HG03159 (cell line): ENCODE results near the gene CHP2.
"Not testable (repeated sequence)": the region's sequence is repeated elsewhere in the genome, so short reads cannot be mapped to it uniquely, and the experiment has no call there.

Source experiments
- ATAC-seq: cut with Tn5 transposase; IDR thresholded peaks from one replicate; pipeline ENCODE4 v1.9.1; 2021; ENCODE audit warnings: mild to moderate bottlenecking, moderate library complexity; ENCODE audit not compliant: unreplicated experiment

CHP2 gene

GRCh38 chr16:23754594-23755483 lies at the start of gene CHP2:
TSS of gene CHP2 (plus strand) at chr16:23755026. CDS start at chr16:23755050, 24 bp downstream.
- no peak for ATAC-seq

DNA sequence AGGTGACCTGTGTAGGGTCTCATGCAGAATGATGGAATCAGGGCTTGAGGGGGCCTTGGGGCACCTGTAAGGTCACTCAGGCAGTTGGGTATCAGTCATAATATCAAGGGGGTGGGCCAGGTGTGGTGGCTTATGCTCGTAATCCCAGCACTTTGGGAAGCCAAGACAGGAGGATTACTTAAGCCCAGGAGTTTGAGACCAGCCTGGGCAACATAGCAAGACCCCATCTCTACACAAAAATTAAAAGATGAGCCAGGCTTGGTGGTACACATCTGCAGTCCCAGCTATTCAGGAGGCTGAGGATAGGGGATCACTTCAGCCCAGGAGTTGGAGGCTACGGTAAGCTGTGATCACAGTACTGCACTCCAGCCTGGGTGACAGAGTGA lies 49.3 kb upstream of the CHP2 start:
- no peak for ATAC-seq

DNA sequence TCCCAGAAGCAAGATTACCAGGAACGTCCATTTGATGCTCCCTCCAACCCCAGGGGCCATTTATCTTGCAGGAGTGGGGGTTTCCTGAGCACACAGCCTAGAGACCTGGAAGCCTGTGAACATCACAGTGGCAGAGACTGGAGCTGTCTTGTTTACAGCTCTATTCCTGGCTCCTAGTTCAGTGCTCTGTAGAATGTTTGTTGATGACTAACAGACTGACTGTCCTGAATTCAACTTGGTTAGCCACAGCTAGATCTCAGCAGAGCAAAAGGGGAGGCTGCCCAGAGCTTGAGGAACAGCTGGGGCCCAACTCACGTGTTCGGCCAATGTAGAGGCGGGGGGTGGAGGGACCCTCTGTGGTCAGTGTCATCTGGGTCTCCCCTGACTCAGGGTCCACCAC lies 48.4 kb upstream of the CHP2 start:
- no peak for ATAC-seq

DNA sequence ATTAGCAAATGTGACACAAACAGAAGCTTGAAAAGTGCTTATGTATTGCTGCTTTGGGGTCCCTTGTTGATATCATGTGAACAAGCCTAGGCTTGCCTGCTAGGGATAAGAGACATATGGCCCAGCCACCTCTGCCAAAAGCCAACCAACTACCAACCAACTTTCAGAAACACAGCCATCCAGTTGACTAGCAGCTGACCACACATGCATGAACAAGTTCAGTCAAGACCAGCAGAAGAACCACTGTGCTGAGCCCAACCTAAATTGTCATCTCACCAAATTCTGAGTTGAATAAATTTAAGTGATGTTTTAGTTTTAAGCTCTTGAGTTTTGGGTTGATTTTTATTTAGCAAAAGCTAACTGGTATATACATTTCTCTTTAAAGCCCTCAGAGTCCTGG lies 45.3 kb upstream of the CHP2 start:
- ATAC-seq: no peak

DNA sequence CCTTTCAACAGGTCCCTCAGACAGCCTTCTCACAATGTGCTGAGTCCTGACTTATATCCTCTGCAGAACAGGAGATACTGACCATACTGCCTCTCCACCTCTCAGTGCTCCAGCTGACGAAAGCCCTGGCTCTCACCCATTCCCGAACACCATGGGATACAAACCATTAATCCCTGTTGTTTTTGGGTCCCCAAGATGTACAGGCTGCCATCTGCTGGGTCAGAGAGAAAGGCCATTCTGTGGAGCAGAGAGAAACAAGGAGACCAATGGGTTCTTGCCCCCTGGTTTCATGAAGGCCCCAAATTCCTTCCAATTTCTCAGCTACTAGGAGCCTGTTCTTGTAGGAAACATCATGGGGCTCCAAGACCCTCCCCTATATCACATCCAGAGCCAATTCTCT lies 44.8 kb upstream of the CHP2 start:
- ATAC-seq: no peak

GRCh38 chr16:23710504-23710903 lies 44.3 kb upstream of the CHP2 start:
- no peak for ATAC-seq

GRCh38 chr16:23711785-23712184 lies 43.0 kb upstream of the CHP2 start:
- no peak for ATAC-seq

DNA sequence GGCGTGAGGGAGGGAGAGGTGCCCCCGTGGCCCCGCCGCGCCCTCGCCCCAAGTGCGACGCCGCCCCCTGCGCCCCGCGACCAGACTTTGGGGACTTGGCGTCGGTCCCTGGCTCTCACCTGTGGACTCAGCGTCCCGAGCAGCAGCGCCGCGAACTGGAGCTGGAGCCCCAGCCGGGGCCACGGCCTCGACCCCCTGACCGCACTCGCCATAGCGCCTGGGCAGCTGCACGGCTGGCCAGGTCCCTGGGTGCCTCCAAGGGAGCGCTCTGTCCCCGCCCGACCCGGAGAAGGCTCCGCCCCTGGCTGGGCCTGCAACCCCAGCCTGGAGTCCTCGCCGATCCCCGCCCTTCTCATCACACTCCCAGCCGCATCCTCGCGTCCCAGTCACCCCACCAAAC lies 41.9 kb upstream of the CHP2 start, which contains the start of gene ERN2:
TSS of gene ERN2 (minus strand) at position 247 of the 400 bp plus-strand sequence. CDS start at position 212, 35 bp downstream.
- ATAC-seq: no peak

DNA sequence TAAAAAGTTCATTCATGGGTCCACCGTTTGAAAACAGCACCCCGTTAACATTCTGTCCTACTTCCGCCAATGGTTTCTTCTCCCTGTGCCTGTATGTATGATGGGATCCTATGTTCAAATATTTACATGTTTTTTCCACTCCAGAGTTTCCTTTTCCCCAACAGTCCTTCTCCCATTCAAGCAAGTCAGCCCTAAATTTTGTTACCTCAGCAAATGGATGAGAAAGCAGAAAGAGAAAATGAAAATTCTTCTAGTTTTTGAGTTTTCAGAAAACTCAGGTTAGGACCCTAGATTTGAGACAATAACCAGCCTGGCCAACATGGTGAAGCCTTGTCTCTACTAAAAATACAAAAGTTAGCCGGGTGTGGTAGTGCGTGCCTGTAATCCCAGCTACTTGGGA lies 38.3 kb upstream of the CHP2 start:
- ATAC-seq: no peak

DNA sequence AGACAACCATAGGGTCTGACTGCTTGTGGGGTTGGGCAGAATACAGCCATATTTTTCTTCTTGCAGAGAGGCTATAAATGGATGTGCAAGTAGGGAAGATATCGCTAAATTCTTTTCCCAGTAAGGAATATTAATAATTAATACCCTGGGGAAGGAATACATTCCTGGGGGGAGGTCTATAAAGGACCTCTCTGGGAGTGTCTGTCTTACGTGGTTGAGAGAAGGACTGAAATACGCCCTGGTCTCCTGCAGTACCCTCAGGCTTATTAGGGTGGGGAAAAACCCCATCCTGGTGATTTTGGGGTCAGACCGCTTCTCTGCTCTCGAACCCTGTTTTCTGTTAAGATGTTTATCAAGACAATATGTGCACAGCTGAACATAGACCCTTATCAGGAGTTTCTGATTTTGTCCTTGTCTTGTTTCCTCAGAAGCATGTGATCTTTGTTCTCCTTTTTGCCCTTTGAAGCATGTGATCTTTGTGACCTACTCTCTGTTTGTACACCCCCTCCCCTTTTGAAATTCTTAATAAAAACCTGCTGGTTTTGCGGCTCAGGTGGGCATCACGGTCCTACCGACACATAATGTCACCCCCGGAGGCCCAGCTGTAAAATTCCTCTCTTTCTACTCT lies 32.1 kb upstream of the CHP2 start:
- not testable (repeated sequence) for ATAC-seq

DNA sequence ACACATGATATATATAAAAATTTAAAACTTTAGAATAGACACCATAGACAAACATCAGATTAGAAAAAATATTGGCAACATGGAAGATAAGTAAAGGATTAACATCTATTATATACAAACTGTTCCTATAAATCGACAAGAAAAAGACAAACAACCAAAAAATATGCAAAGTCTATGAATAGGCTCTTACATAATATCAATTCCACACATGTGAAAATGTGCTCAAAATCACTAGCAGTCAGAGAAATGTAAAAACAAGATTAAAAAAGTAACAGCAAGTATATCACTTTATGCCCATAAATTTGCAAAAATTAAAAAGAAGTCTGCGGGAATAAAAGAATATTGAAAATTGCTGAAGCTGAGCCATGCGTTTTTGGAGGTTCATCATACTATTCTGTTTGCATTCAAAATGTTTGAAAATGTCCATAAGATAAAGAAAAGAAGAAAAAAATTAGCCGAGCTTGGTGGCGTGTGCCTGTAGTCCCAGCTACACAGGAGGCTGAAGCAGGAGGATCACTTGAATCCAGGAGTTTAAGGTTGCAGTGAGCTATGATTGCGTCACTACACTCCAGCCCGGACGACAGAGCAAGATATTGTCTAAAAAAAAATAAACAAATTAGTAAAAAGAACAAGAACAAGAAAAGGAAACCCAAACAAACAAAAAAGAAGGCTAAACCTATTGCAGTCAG lies 30.6 kb upstream of the CHP2 start:
- no peak for ATAC-seq

DNA sequence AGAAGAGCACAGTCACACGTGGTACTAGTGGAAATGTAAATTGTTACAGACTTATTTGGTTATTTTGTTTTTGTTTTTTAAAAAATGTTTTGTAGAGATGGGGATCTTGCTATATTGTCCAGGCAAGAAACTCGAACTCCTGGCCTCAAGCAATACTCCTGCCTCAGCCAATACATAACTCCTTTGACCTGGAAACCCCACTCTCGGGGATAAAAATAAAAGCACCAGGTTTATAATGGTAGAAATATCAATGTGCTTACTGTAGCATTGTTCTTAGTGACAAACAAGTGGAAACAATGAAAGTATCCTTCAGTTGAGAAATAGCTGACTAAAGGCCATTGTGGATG lies 30.1 kb upstream of the CHP2 start:
- no peak for ATAC-seq

DNA sequence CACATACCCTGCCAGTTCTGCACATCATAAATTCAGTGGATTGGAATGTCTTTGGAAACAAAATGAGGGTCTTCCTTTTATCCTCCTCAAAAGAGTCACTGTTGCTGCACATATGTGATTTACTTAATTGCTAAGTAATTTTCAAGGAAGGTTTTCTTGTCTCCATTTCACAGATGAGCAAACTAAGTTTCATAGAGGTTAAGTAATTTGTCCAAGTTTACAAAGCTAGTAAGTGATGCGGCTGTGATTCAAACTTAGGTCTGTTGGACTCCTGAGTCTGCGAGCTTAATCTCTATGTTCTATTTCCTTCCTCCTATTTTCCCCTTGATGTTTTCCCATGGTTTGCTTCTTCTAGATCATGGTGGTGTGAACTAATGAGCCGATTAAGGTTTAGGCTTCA lies 28.1 kb upstream of the CHP2 start:
- no peak for ATAC-seq

GRCh38 chr16:23728112-23728477 lies 26.7 kb upstream of the CHP2 start:
- ATAC-seq: no peak

GRCh38 chr16:23729503-23730424 lies 25.1 kb upstream of the CHP2 start:
- no peak for ATAC-seq

GRCh38 chr16:23734176-23734893 lies 20.5 kb upstream of the CHP2 start:
- ATAC-seq: no peak

- ATAC-seq: not testable (repeated sequence)
These were observed 17.3 kb upstream of the CHP2 start for GRCh38 chr16:23737423-23738028.

DNA sequence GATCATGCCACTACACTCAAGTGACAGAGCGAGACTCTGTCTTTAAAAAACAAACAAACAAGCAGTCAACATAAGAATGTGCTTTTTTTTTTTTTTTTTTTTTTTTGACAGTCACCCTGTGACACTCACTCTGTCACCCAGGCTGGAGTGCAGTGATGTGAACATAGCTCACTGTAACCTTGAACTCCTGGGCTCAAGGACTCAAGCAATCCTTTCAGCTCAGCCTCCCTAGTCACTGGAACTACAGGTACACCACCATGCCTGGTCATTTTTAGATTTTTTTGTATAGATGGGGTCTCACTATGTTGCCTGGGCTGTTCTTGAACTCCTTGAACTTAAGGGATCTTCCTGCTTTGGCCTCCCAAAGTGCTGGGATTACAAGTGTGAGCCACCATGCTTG lies 15.3 kb upstream of the CHP2 start:
- ATAC-seq: no peak

DNA sequence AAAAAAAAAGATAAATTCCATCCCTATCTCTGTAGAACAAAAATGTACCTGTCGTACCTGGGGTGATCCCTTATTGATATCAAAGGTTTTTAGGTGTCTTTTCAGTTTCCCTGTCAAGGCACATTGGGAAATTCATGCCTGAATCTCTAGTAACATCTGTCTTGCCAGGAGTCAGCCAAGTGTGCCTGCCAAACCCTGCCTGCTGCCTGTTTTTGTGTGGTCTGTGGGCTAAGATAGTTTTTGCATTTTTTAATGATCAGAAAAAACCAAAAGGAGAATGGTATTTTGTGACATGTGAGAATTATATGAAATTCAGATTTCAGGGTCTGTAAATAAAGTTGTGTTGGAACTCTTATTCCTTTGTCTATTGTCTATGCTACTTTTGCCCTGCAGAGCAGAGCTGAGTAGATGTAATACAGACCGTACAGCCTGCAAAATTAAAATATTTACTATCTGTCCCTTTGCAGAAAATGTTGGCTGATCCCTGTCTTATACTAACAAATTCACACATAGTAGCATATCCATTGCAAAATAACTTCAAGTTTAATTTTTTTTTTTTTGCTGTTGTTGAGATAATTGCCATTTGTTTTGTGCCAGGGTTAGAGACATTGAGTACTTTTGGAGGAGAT lies 13.0 kb upstream of the CHP2 start:
- ATAC-seq: no peak
